HepG2 (cell line): Measurements from ENCODE around the gene SCART1.

ENCODE experiments used
- ZNF124 ChIP-seq: sonication (generic); formaldehyde crosslinking; IDR thresholded peaks from 2 replicates; pipeline ENCODE4 v1.4.0; 2020; ENCODE audit warnings: missing genetic modification reagents
- ZNF335 ChIP-seq: sonication (generic); formaldehyde crosslinking; IDR thresholded peaks from 2 replicates; pipeline ENCODE4 v1.4.0; 2020; ENCODE audit warnings: missing genetic modification reagents
- ZNF800 ChIP-seq: sonication (generic); formaldehyde crosslinking; IDR thresholded peaks from 2 replicates; pipeline ENCODE4 v1.4.0; 2020; ENCODE audit warnings: missing genetic modification reagents

DNA sequence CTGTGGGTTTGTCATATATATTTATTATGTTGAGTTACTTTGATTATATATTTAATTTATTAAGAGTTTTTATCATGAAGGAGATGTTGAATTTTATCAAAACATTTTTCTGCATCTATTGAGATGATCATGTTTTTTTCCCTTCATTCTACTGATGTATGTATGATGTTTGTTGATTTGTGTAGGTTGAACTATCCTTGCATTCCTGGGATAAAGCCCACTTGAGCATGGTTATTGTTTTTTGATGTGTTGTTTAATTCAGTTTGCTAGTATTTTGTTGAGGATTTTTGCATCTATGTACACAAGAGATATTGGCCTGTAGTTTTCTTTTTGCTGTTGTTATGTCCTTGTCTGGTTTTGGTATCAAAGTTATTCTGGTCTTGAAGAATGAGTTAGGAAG, 31.1 kb downstream of the SCART1 start:
- TF ChIP-seq ZNF124, result no peak
- no peak for TF ChIP-seq ZNF800 (CRISPR knock-in tag)
- no peak for TF ChIP-seq ZNF335 (CRISPR knock-in tag)
